HG03575 (cell line): ENCODE data around the gene MEF2A.
A peak's percentile ranks its signal among the peaks of the same experiment; 100 is the strongest.
"Not testable (repeated sequence)": the region's sequence is repeated elsewhere in the genome, so short reads cannot be mapped to it uniquely, and the experiment has no call there.

Source experiments
- ATAC-seq: cut with Tn5 transposase; IDR thresholded peaks from one replicate; pipeline ENCODE4 v1.9.1; 2021; ENCODE audit not compliant: unreplicated experiment, insufficient number of reproducible peaks, low FRiP score; ENCODE audit errors: extremely low read depth

Gene MEF2A

DNA sequence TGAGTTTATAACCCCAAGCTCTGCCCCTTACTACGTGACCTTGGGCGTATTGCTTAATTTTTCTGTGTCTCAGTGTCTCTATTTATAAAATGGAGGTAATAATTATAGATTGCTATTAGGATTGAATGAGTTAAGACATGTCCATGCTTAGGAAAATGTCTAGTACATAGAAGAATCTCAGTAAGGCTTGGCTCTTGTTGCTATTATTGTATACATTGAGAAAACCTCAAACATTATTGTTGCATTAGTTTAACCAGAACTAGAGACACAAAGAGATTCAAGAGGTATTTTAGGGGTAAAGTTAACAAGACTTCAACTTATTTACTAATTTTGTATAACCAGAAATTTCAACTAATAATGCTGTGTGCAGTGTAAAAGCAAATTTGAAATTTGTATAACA, 66.7 kb downstream of the MEF2A start:
- no peak for ATAC-seq

GRCh38 chr15:99633655-99634054, 67.9 kb downstream of the MEF2A start:
- no peak for ATAC-seq

DNA sequence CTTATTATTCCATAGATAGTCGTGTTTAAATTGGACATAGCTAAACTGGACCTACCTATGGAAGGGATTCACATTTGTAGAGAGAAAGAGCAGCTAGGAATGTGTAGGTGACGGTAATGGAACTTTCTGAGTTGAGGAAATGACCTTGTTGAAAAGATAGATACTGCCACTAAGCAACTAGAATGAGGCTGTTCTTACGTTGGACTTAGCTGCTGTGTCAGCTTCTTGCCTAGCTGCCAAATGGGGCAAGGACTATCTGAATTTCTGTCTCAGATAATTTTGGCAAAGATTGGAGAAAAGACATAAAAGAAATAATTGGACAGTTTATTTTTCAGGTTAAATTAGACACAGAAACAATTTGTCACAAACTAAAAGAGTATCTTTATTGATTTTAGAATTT, 68.8 kb downstream of the MEF2A start:
- ATAC-seq: no peak

GRCh38 chr15:99635145-99635544, 69.4 kb downstream of the MEF2A start:
- ATAC-seq: no peak

DNA sequence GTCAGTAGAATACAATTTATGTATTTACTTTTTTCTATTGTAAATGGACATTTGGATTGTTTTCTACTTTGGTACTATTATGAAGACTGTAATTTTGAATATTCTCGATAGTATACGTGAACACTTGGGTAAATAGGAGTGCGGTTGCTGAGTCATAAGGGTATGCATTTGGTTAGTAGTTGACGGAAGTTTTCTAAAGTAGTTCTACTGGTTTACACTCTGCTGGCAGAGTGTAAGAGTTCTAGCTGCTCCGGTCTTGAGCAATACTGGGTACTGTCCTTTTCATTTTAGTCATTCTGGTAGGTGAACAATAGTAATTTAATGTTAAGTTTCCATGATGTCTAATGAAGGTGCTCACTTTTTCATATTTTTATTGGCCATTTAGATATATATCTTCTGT, 70.0 kb downstream of the MEF2A start:
- peak; percentile 39 for ATAC-seq

- ATAC-seq: no peak
These were observed 79.2 kb downstream of the MEF2A start for GRCh38 chr15:99644913-99645542.

DNA sequence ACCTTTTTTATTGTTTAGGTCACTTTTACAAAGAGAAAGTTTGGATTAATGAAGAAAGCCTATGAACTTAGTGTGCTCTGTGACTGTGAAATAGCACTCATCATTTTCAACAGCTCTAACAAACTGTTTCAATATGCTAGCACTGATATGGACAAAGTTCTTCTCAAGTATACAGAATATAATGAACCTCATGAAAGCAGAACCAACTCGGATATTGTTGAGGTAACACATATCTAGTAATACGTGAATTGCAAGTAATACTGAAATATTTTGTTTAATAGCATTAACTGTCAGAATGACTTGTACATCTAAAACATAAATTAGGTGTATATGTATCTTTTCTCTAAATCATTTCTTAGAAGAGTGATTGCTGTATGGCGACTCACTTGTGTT, 79.8 kb downstream of the MEF2A start:
- no peak for ATAC-seq

DNA sequence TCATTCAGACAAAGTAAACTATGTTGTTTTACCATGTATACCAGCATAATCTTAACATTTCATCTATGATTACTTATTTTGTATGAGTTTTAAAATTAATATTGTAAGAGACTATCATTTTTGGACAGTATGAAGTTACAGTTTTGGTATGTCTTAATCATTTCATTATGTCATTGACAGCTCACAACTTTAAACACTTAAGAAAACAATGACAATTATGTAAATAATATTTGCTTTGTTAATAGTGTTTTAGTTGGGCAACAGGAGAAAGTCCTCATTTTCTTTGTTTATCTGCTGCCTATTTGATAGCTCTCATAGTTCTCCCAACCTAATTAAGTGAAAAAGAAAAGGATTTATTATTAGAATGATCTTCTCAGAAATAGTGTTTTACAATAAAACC, 80.2 kb downstream of the MEF2A start:
- ATAC-seq: no peak

- ATAC-seq: no peak
These were observed 85.4 kb downstream of the MEF2A start for GRCh38 chr15:99651023-99651807.

- ATAC-seq: no peak
These were observed 90.4 kb downstream of the MEF2A start for GRCh38 chr15:99656205-99656604.

- ATAC-seq: no peak
These were observed 92.2 kb downstream of the MEF2A start for GRCh38 chr15:99657996-99658395.

GRCh38 chr15:99662903-99663302, 97.1 kb downstream of the MEF2A start:
- no peak for ATAC-seq

- ATAC-seq: not testable (repeated sequence)
These were observed 100.3 kb downstream of the MEF2A start for GRCh38 chr15:99666073-99666472.

GRCh38 chr15:99668533-99669182, 102.9 kb downstream of the MEF2A start:
- ATAC-seq: no peak

DNA sequence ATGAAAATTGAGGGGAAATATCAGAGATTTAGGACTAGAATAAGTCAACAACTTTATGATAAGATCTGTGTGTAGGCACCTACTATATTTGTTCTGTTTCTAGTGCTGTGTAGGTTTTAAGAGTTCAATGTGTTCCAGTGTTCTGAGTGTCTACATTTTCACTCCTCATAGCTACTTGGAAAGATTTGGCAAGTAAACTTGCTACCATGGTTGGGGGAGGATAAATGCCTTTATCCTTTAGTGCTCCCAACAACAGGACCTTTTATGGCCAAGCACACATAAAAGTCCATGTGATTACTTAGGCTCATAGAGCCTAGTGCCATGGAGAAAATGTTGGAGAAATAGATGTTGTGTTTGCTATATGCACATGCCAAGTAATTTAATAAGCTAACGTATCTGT, 103.5 kb downstream of the MEF2A start:
- ATAC-seq: no peak

DNA sequence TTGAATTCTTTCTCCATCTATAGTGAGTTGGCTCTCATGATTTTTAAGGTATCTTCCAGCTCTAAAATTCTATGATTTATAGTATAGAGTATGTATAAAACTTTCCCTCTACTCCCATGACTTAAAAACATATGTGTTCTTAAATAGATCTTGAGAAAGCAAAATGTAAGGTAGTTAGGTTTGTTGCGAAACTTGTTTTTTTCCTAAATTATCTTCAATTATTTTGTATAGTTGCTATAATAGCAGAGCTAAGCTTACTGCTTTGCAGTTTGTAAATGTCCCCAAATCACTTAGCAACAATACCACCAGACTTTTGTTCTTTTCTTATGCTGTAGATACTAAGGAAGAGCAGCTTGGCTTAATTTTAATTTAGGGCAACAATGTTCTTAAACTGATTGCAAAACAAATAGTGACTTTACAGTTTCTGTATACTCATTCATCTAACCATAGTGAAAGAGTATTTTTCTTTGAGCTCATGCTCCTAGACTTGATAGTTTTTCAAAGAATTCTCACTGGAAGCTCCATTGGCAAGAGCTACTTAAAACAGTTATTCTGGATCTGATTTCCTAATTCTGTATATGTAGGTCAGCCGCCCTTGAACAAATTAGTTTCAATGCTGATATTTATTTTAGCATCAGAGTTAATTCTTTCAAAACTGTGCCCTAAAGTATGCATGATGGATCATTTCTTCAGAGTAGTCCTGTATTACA, 106.3 kb downstream of the MEF2A start:
- ATAC-seq: no peak

DNA sequence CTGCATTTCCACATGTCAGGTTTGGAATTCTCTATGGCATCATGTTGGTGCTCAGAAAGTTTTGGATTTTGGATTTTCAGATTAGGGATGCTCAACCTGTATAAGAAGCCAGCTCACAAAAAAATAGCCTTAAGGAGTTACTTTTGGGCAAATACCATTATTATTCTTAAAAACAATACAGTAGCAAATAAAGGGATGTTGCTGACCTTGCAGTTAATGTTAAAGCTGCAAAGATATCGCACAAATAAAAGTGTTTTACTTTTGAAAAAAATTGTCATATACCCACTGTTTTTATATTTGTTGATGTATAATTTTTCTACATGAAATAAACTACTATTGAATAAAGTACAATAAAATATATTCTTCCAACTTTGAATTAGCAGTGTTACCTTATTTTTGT, 107.3 kb downstream of the MEF2A start:
- no peak for ATAC-seq

DNA sequence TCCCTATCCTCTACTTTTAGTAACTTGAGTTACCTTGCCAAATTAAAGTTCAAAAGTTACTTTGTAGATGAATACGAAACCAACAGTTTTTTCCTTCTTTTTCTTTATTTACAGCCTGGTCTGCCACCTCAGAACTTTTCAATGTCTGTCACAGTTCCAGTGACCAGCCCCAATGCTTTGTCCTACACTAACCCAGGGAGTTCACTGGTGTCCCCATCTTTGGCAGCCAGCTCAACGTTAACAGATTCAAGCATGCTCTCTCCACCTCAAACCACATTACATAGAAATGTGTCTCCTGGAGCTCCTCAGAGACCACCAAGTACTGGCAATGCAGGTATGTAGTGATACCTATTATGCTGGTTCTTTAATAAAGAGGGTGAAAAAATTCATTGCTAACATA, 108.5 kb downstream of the MEF2A start:
- ATAC-seq: no peak

DNA sequence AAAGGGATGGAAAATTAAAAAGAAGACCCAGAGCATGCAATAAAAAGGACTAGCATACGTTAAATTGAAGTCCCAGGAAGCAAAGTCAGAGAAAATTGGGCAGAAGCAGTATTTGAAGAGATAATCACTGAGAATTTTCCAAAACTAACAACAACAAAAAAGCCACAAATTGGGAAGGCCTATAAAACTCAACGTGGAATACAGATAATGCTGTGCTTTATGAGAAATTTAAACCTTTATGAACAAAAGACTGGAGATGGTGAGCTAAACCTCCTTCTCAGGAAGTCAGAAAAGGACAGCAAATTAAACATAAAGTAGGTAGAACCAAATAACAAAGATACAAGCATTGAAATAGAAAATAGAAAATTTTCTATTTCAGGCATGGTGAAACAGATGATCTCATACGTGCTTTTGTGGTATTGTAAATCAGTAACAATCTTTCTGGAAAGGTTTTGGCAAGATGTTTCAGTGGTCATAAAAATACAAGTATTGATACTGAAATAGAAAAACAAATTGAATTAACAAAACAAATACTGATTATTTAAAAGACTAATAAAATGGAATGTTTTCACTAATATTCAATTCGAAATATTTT, 111.9 kb downstream of the MEF2A start:
- no peak for ATAC-seq
